H1 (cell line): ENCODE measurements around the gene DOK3. TPM values are rescaled to one million over a fixed set of nuclear protein-coding genes. Genes with fewer than 3 reads are reported as not detected.

Experiments used
- ASH2L ChIP-seq: fragments of 200-600, 300-600 bp; sonication (generic); IDR thresholded peaks from one replicate; pipeline ENCODE4 v1.7.1; 2017; ENCODE audit warnings: low read length
- BCL11A ChIP-seq, 2 experiments: IDR thresholded peaks; one replicate each; pipeline ENCODE4 v1.6.1; 2011; ENCODE audit warnings: low read depth in 2 of 2, low read length in 2 of 2, mild to moderate bottlenecking in 2 of 2
- CEBPB ChIP-seq: IDR thresholded peaks from 2 replicates; pipeline ENCODE4 v1.6.1; 2012; ENCODE audit warnings: low read depth, low read length
- CREB1 ChIP-seq: IDR thresholded peaks from 2 replicates; pipeline ENCODE4 v1.6.1; 2012; ENCODE audit warnings: inconsistent platforms
- FOSL1 ChIP-seq: IDR thresholded peaks from 2 replicates; pipeline ENCODE4 v1.6.1; 2011; ENCODE audit warnings: mild to moderate bottlenecking, low read depth, low read length, moderate library complexity; ENCODE audit not compliant: insufficient read depth
- POLR2A ChIP-seq, 2 experiments: IDR thresholded peaks; 1 replicate in 1 of 2; 2 replicates in 1 of 2; pipeline ENCODE4 v1.6.1; 2011; ENCODE audit warnings: low read depth in 2 of 2, low read length in 2 of 2, mild to moderate bottlenecking in 2 of 2; ENCODE audit errors: control extremely low read depth in 1 of 2
- SP4 ChIP-seq: IDR thresholded peaks from 2 replicates; pipeline ENCODE4 v1.6.1; 2012; ENCODE audit warnings: low read length, inconsistent platforms
- TAF1 ChIP-seq: IDR thresholded peaks from 2 replicates; pipeline ENCODE4 v1.6.1; 2011; ENCODE audit warnings: mild to moderate bottlenecking, low read depth, low read length
- TAF7 ChIP-seq: optimal IDR thresholded peaks from 2 replicates; pipeline ENCODE3; 2011; ENCODE audit warnings: low read depth, mild to moderate bottlenecking, inconsistent platforms, low read length, moderate library complexity, borderline replicate concordance
- TCF12 ChIP-seq: IDR thresholded peaks from 2 replicates; pipeline ENCODE4 v1.6.1; 2011; ENCODE audit warnings: low read depth, mild to moderate bottlenecking, low read length
- TEAD4 ChIP-seq: IDR thresholded peaks from 2 replicates; pipeline ENCODE4 v1.6.1; 2012; ENCODE audit warnings: low read depth, low read length, inconsistent platforms, mixed read lengths
- polyA plus RNA-seq, 7 experiments: library from polyadenylated mRNA; depleted of rRNA in 3 of 7; stranded (reverse) in 5 of 7; unstranded in 2 of 7; fragments of >200 nt in 5 of 7; fragments of 200-250 nt in 2 of 7; gene quantifications; 1 replicate in 5 of 7; 2 replicates in 1 of 7; 4 replicates in 1 of 7; pipeline versions ENCODE4 v1.2.1 to v1.2.3, GENCODE V29; 2011 to 2013; ENCODE audit warnings: missing spikeins in 2 of 7, mixed read lengths in 2 of 7
- total RNA-seq: library from RNA; stranded (reverse); fragmentation: NEBNext Ultra II Directional; extraction: Animal tissue kit (Norgen Biotek cat#: 25700); gene quantifications from 2 replicates; pipeline ENCODE4 v1.2.1, GENCODE V29; 2021
- TF ChIP-seq, protein P1 (sequence below): fragments of 300-600 bp; sonication (generic); IDR thresholded peaks from 2 replicates; pipeline ENCODE4 v1.7.1; 2012; ENCODE audit warnings: low read length, moderate library complexity, mild to moderate bottlenecking, inconsistent platforms; ENCODE audit not compliant: insufficient replicate concordance

DOK3 gene
- total and polyA plus RNA-seq, 2 of the 8 experiments (the other 6 are each of a cell fraction or from before 2014, with no cell fraction given): 4.2 to 6.4 TPM

DNA sequence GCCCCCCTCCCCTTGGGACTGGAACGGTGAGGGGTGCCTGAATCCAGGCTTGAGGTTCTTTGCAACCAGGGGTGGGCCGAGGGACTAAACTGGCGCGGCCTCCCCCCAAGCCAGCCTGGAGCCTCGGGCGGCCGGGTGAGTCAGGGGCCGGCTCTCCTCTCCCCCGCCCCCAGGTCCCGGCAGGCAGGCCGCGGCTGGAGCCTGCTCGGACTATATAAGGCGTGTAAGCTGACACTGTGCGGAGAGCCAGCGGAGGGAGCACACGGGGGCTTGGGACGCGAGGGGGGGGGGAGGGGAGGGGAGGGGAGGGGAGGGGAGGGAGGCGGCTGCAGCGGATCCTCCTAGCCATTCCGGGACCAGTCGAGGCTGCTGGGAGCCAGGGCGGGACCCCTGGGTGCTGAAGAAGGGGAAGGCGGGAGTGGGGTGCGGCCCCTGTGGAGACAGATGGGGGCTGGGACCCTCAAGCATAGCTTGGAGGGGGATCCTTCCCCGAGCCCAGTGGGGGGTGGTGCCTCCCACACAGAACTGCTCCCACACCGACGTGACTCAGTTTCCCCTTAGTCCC, 12.8 kb downstream of the DOK3 start (continued):
- TF ChIP-seq, protein P1, sequence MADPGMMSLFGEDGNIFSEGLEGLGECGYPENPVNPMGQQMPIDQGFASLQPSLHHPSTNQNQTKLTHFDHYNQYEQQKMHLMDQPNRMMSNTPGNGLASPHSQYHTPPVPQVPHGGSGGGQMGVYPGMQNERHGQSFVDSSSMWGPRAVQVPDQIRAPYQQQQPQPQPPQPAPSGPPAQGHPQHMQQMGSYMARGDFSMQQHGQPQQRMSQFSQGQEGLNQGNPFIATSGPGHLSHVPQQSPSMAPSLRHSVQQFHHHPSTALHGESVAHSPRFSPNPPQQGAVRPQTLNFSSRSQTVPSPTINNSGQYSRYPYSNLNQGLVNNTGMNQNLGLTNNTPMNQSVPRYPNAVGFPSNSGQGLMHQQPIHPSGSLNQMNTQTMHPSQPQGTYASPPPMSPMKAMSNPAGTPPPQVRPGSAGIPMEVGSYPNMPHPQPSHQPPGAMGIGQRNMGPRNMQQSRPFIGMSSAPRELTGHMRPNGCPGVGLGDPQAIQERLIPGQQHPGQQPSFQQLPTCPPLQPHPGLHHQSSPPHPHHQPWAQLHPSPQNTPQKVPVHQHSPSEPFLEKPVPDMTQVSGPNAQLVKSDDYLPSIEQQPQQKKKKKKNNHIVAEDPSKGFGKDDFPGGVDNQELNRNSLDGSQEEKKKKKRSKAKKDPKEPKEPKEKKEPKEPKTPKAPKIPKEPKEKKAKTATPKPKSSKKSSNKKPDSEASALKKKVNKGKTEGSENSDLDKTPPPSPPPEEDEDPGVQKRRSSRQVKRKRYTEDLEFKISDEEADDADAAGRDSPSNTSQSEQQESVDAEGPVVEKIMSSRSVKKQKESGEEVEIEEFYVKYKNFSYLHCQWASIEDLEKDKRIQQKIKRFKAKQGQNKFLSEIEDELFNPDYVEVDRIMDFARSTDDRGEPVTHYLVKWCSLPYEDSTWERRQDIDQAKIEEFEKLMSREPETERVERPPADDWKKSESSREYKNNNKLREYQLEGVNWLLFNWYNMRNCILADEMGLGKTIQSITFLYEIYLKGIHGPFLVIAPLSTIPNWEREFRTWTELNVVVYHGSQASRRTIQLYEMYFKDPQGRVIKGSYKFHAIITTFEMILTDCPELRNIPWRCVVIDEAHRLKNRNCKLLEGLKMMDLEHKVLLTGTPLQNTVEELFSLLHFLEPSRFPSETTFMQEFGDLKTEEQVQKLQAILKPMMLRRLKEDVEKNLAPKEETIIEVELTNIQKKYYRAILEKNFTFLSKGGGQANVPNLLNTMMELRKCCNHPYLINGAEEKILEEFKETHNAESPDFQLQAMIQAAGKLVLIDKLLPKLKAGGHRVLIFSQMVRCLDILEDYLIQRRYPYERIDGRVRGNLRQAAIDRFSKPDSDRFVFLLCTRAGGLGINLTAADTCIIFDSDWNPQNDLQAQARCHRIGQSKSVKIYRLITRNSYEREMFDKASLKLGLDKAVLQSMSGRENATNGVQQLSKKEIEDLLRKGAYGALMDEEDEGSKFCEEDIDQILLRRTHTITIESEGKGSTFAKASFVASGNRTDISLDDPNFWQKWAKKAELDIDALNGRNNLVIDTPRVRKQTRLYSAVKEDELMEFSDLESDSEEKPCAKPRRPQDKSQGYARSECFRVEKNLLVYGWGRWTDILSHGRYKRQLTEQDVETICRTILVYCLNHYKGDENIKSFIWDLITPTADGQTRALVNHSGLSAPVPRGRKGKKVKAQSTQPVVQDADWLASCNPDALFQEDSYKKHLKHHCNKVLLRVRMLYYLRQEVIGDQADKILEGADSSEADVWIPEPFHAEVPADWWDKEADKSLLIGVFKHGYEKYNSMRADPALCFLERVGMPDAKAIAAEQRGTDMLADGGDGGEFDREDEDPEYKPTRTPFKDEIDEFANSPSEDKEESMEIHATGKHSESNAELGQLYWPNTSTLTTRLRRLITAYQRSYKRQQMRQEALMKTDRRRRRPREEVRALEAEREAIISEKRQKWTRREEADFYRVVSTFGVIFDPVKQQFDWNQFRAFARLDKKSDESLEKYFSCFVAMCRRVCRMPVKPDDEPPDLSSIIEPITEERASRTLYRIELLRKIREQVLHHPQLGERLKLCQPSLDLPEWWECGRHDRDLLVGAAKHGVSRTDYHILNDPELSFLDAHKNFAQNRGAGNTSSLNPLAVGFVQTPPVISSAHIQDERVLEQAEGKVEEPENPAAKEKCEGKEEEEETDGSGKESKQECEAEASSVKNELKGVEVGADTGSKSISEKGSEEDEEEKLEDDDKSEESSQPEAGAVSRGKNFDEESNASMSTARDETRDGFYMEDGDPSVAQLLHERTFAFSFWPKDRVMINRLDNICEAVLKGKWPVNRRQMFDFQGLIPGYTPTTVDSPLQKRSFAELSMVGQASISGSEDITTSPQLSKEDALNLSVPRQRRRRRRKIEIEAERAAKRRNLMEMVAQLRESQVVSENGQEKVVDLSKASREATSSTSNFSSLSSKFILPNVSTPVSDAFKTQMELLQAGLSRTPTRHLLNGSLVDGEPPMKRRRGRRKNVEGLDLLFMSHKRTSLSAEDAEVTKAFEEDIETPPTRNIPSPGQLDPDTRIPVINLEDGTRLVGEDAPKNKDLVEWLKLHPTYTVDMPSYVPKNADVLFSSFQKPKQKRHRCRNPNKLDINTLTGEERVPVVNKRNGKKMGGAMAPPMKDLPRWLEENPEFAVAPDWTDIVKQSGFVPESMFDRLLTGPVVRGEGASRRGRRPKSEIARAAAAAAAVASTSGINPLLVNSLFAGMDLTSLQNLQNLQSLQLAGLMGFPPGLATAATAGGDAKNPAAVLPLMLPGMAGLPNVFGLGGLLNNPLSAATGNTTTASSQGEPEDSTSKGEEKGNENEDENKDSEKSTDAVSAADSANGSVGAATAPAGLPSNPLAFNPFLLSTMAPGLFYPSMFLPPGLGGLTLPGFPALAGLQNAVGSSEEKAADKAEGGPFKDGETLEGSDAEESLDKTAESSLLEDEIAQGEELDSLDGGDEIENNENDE: no peak
- TF ChIP-seq BCL11A (IDR thresholded peaks at IDR 0.05; ENCODE audit: low read depth in 2 of 2, low read length in 2 of 2) (no peak), TAF7 (no peak), CREB1 (0 out of 2 replicates have a peak, but pooled peaks have one; percentile 9), POLR2A (IDR thresholded peaks at IDR 0.05; ENCODE audit: control extremely low read depth in 1 of 2, low read depth in 2 of 2, low read length in 2 of 2) (peak in 1 of 2 experiments; percentile 86; a peak in 2 of 3 replicates), ASH2L (no peak), TAF1 (peak; percentile 36; the same call in 1 of the 2 replicates), TEAD4 (no peak), CEBPB (no peak), TCF12 (no peak), SP4 (0 out of 2 replicates have a peak, but pooled peaks have one; percentile 12), FOSL1 (no peak)
